A549 (cell line): ENCODE measurements around the gene KIR3DL2. TPM values are rescaled to one million over a fixed set of nuclear protein-coding genes. Genes with fewer than 3 reads are reported as not detected.
A peak's percentile ranks its signal among the peaks of the same experiment; 100 is the strongest.
"Not testable (repeated sequence)": the region's sequence is repeated elsewhere in the genome, so short reads cannot be mapped to it uniquely, and the experiment has no call there.

Source experiments
- ATAC-seq, 2 experiments: fragments of 200-7000 bp in 1 of 2; fragments of >200 bp in 1 of 2; cut with Nextera tagmentation in 1 of 2; cut with Tn5 transposase in 1 of 2; 3 replicates each; pipeline versions ENCODE4 v1.8.0 to v1.9.1; 2018 to 2020; ENCODE audit warnings: mild to moderate bottlenecking in 1 of 2, moderate library complexity in 1 of 2
- CTCF ChIA-PET: fragments of 300-600 bp; sonication (Branson Sonifier 250); formaldehyde crosslinking; extraction: SDS; loops from one replicate; lab custom pipeline; 2021; ENCODE audit warnings: antibody characterized with exemption, inconsistent platforms; lab: Yijun Ruan, JAX
- POLR2A ChIA-PET: fragments of 350-600 bp; formaldehyde crosslinking; extraction: SDS; loops from one replicate; lab custom pipeline; 2021; ENCODE audit warnings: antibody characterized with exemption, inconsistent platforms; lab: Yijun Ruan, JAX
- DNase-seq, 2 experiments: peaks; one replicate each; pipeline versions ENCODE4 v3.0.0 to v3.0.0-alpha.2; 2011 to 2016; ENCODE audit warnings: low read depth in 1 of 2, low spot score in 1 of 2
- FAIRE-seq: peaks from 2 replicates; lab custom pipeline; 2011; peaks lifted over from hg19 to GRCh38; lab: Jason Lieb, UNC
- H3K27ac ChIP-seq, 2 experiments: fragments of >200 bp; sonication (Bioruptor Twin); formaldehyde crosslinking; 3 replicates each; pipeline ENCODE4 v1.5.1; 2016 to 2017
- H3K4me1 ChIP-seq: fragments of >200 bp; sonication (Bioruptor Twin); formaldehyde crosslinking; 3 replicates; pipeline ENCODE4 v1.6.1; 2016
- H3K4me2 ChIP-seq: fragments of >200 bp; sonication (Bioruptor Twin); formaldehyde crosslinking; 3 replicates; pipeline ENCODE4 v1.6.1; 2016
- H3K4me3 ChIP-seq: fragments of >200 bp; sonication (Bioruptor Twin); formaldehyde crosslinking; 3 replicates; pipeline ENCODE4 v1.5.1; 2016
- H3K9me3 ChIP-seq: fragments of >200 bp; sonication (Bioruptor Twin); formaldehyde crosslinking; 3 replicates; pipeline ENCODE4 v1.6.1; 2016
- BCL3 ChIP-seq: fragments of >200 bp; sonication (Bioruptor Twin); formaldehyde crosslinking; IDR thresholded peaks from 3 replicates; pipeline ENCODE4 v1.6.1; 2016
- CBX2 ChIP-seq: fragments of 200-600 bp; sonication (generic); IDR thresholded peaks from 2 replicates; pipeline ENCODE4 v1.6.1; 2016; ENCODE audit warnings: low read depth, mild to moderate bottlenecking, borderline replicate concordance
- CEBPB ChIP-seq, 2 experiments: fragments of >200 bp in 1 of 2; sonication (Bioruptor Twin) in 1 of 2; formaldehyde crosslinking in 1 of 2; IDR thresholded peaks; 2 replicates each; pipeline ENCODE4 v1.6.1; 2012 to 2016
- EHF ChIP-seq: fragments of 250-450 bp; sonication (Bioruptor Pico); IDR thresholded peaks from 2 replicates; pipeline ENCODE4 v1.5.0; 2020; ENCODE audit warnings: mild to moderate bottlenecking
- ELK1 ChIP-seq: fragments of 150-350 bp; IDR thresholded peaks from 2 replicates; pipeline ENCODE4 v1.6.1; 2014; ENCODE audit warnings: low read depth, mild to moderate bottlenecking, low read length
- GATA3 ChIP-seq: IDR thresholded peaks from 2 replicates; pipeline ENCODE4 v1.6.1; 2012; ENCODE audit warnings: borderline replicate concordance
- HES2 ChIP-seq: fragments of >200 bp; sonication (Bioruptor Twin); formaldehyde crosslinking; IDR thresholded peaks from 2 replicates; pipeline ENCODE4 v1.6.1; 2016
- HMGXB4 ChIP-seq: fragments of 250-450 bp; sonication (Bioruptor Pico); IDR thresholded peaks from 2 replicates; pipeline ENCODE4 v1.5.0; 2021; ENCODE audit warnings: mild to moderate bottlenecking, moderate library complexity, borderline replicate concordance
- HOXB5 ChIP-seq: fragments of 250-450 bp; sonication (Bioruptor Pico); IDR thresholded peaks from 2 replicates; pipeline ENCODE4 v1.5.0; 2020; ENCODE audit warnings: mild to moderate bottlenecking, moderate library complexity
- JUNB ChIP-seq: fragments of >200 bp; sonication (Bioruptor Twin); formaldehyde crosslinking; IDR thresholded peaks from 2 replicates; pipeline ENCODE4 v1.6.1; 2016
- KDM1A ChIP-seq: fragments of 200-600 bp; sonication (generic); IDR thresholded peaks from 2 replicates; pipeline ENCODE4 v1.6.1; 2016; ENCODE audit warnings: low read depth, mild to moderate bottlenecking
- MAFK ChIP-seq: fragments of 450-650 bp; IDR thresholded peaks from 2 replicates; pipeline ENCODE4 v1.6.1; 2014; ENCODE audit not compliant: partially characterized antibody
- MAX ChIP-seq: IDR thresholded peaks from 2 replicates; pipeline ENCODE4 v1.6.1; 2012
- SREBF2 ChIP-seq: fragments of 450-650 bp; IDR thresholded peaks from 2 replicates; pipeline ENCODE4 v1.6.1; 2014; ENCODE audit warnings: mild to moderate bottlenecking, moderate library complexity
- TFCP2L1 ChIP-seq: fragments of 250-450 bp; sonication (Bioruptor Pico); IDR thresholded peaks from 2 replicates; pipeline ENCODE4 v1.5.0; 2021; ENCODE audit warnings: mild to moderate bottlenecking
- ZNF302 ChIP-seq: fragments of 250-450 bp; sonication (Bioruptor Pico); IDR thresholded peaks from 2 replicates; pipeline ENCODE4 v1.9.0; 2021; ENCODE audit warnings: inconsistent platforms, mild to moderate bottlenecking, moderate library complexity
- WGBS: methylation state at CpG from one replicate; pipeline ENCODE4 v1.1.6; 2017; ENCODE audit errors: missing lambda C conversion rate; 5-methylcytosine and 5-hydroxymethylcytosine counted together
- polyA plus RNA-seq, 4 experiments: library from polyadenylated mRNA; depleted of rRNA in 3 of 4; stranded (reverse); fragments of >200 nt; fragmentation: RNase III in 1 of 4; extraction: RNeasy Plus Mini Kit Qiagen cat#74134 plus additional on column Dnase treatment in 1 of 4; gene quantifications; 2 replicates in 3 of 4; 3 replicates in 1 of 4; pipeline ENCODE4 v1.2.3, GENCODE V29; 2011 to 2017

KIR3DL2 gene
- polyA plus RNA-seq, 2 of the 4 experiments (the other 2 are of a cell fraction): not detected

GRCh38 chr19:54901153-54901552, 50.9 kb downstream of the KIR3DL2 start:
- POLR2A ChIA-PET, H3K4me1 ChIP-seq, H3K4me3 ChIP-seq, H3K4me2 ChIP-seq, H3K27ac ChIP-seq, FAIRE-seq, H3K9me3 ChIP-seq: not testable (repeated sequence)
- ATAC-seq: peak; percentile 54 to 88
- DNase-seq: peak in 1 of 2 experiments; percentile 52
- TF ChIP-seq CEBPB (IDR thresholded peaks at IDR 0.05) (peak; percentile 54 to 71; a peak in 3 of 4 replicates), HES2 (0 out of 2 replicates have a peak, but pooled peaks have one; percentile 20)
- CTCF ChIA-PET: interaction anchor here (1.5 to 2.0 kb wide), 2 partner anchors 20 kb away, joined by 4 to 5 read pairs; no protein-coding TSS in a partner anchor
- 13% methylated on average over 8 of the region's 8 CpGs for WGBS

- no peaks in the 10 kb centered on the region for H3K4me1 ChIP-seq
- H3K4me2 ChIP-seq: no peak overlapping the region
- 19% methylated on average over 3 of the region's 3 CpGs for WGBS
- H3K4me3 ChIP-seq: no peak overlapping the region
- ATAC-seq (no peak), FAIRE-seq (no peak)
- no peak overlapping the region for H3K27ac ChIP-seq
- POLR2A ChIA-PET: interaction anchor here (0.6 kb wide), 1 partner anchor 198 kb away, joined by 7 read pairs; no protein-coding TSS in a partner anchor
- TF ChIP-seq KDM1A (no peak), GATA3 (no peak), MAX (no peak), ZNF302 (CRISPR knock-in tag) (no peak), EHF (no peak), HMGXB4 (CRISPR knock-in tag) (no peak), TFCP2L1 (CRISPR knock-in tag) (no peak), SREBF2 (no peak), BCL3 (no peak), CBX2 (no peak), ELK1 (no peak), HOXB5 (no peak), MAFK (no peak)
- TF ChIP-seq, all 56 proteins: peak for 0
- DNase-seq: no peak
- CTCF ChIA-PET: interaction anchor here (0.8 to 2.0 kb wide), 2 partner anchors 11 to 19 kb away, joined by 4 read pairs; no protein-coding TSS in a partner anchor
- no peaks in the 10 kb centered on the region for H3K9me3 ChIP-seq
These were observed 51.8 kb downstream of the KIR3DL2 start for GRCh38 chr19:54902061-54902460.

- no peak for TF ChIP-seq JUNB
- no peaks in the 10 kb centered on the region for H3K4me1 ChIP-seq
- no peak for DNase-seq
- no peak for FAIRE-seq
- no peak overlapping the region for H3K4me3 ChIP-seq
- no peak overlapping the region for H3K4me2 ChIP-seq
- POLR2A ChIA-PET: no interaction called here
- no peak for ATAC-seq
- CTCF ChIA-PET: no interaction called here
- no peaks in the 10 kb centered on the region for H3K9me3 ChIP-seq
- no peak overlapping the region for H3K27ac ChIP-seq
- WGBS: 58% methylated on average over 6 of the region's 6 CpGs
These were observed 53.1 kb downstream of the KIR3DL2 start for GRCh38 chr19:54903303-54903702.

- ATAC-seq, CTCF ChIA-PET, H3K27ac ChIP-seq, DNase-seq, H3K4me3 ChIP-seq, H3K9me3 ChIP-seq, H3K4me1 ChIP-seq, FAIRE-seq, POLR2A ChIA-PET, H3K4me2 ChIP-seq: not testable (repeated sequence)
- WGBS: 14% methylated on average over 4 of the region's 4 CpGs
These were observed 54.0 kb downstream of the KIR3DL2 start for GRCh38 chr19:54904261-54904660.
